K562 (cell line): ENCODE results near the gene RBMS1. TPM values are rescaled to one million over a fixed set of nuclear protein-coding genes. Genes with fewer than 3 reads are reported as not detected.

Source experiments
- ATAC-seq: fragments of 200-7000 bp; cut with Tn5 transposase; 3 replicates; pipeline ENCODE4 v1.9.1; 2020; ENCODE audit warnings: moderate library complexity
- BruUV-seq: library from RNA; stranded (reverse); fragments of 400-500 nt; replicated peaks from 2 replicates; lab custom pipeline; 2021; lab: Mats Ljungman, UMichigan
- CTCF ChIA-PET: fragments of 300-600 bp; formaldehyde crosslinking; extraction: SDS; loops from one replicate; lab custom pipeline; 2021; ENCODE audit warnings: low intra/inter-chr PET ratio; lab: Yijun Ruan, JAX
- POLR2A ChIA-PET: fragments of 300-600, 350-650 bp; sonication (Branson Sonifier 250); formaldehyde crosslinking; extraction: SDS; loops from one replicate; lab custom pipeline; 2021; ENCODE audit warnings: antibody characterized with exemption, inconsistent platforms; lab: Yijun Ruan, JAX
- DNase-seq, 4 experiments: peaks; one replicate each; pipeline versions ENCODE4 v3.0.0 to v3.0.0-alpha.2; 2011 to 2018; ENCODE audit warnings: low spot score in 3 of 4, mixed read lengths in 3 of 4; ENCODE audit errors: extremely low read depth in 1 of 4
- FAIRE-seq: peaks from 2 replicates; lab custom pipeline; 2011; peaks lifted over from hg19 to GRCh38; lab: Jason Lieb, UNC
- H2AFZ ChIP-seq: 2 replicates; pipeline ENCODE4 v1.6.0; 2011; ENCODE audit warnings: low read depth, low read length, control low read depth, inconsistent platforms
- H3K27ac ChIP-seq: fragments of 200-600 bp; 3 replicates; pipeline ENCODE4 v1.8.0; 2011; ENCODE audit warnings: low read depth, mild to moderate bottlenecking, control low read depth, inconsistent platforms, low read length, moderate library complexity, mixed read lengths; ENCODE audit errors: extremely low read depth
- H3K27me3 ChIP-seq, 2 experiments: fragments of 300-600 bp in 1 of 2; 2 replicates in 1 of 2; 3 replicates in 1 of 2; pipeline versions ENCODE4 v1.6.0 to v1.8.0; 2011; ENCODE audit warnings: inconsistent platforms in 2 of 2, low read length in 2 of 2, mild to moderate bottlenecking in 1 of 2, mixed read lengths in 1 of 2, moderate library complexity in 1 of 2; ENCODE audit not compliant: control insufficient read depth in 2 of 2, insufficient read depth in 2 of 2
- H3K36me3 ChIP-seq: fragments of 300-600 bp; 3 replicates; pipeline ENCODE4 v1.8.0; 2011; ENCODE audit warnings: mild to moderate bottlenecking, low read length, inconsistent platforms; ENCODE audit not compliant: control insufficient read depth, insufficient read depth
- H3K4me1 ChIP-seq, 2 experiments: fragments of 200-600 bp in 1 of 2; replicated peaks in 1 of 2; 2 replicates in 1 of 2; 3 replicates in 1 of 2; pipeline versions ENCODE4 v1.5.1 to v1.8.0; 2011; ENCODE audit warnings: inconsistent platforms in 2 of 2, low read length in 2 of 2, mild to moderate bottlenecking in 1 of 2, mixed read lengths in 1 of 2, moderate library complexity in 1 of 2; ENCODE audit not compliant: control insufficient read depth in 2 of 2, insufficient read depth in 2 of 2
- H3K4me2 ChIP-seq: 2 replicates; pipeline ENCODE4 v1.6.1; 2011; ENCODE audit warnings: low read length, control low read depth, inconsistent platforms, mixed read lengths; ENCODE audit not compliant: insufficient read depth
- H3K4me3 ChIP-seq: fragments of 200-600 bp; sonication (generic), shearing (Covaris generic); 2 replicates; pipeline ENCODE4 v1.5.1; 2016; ENCODE audit warnings: control low read depth, inconsistent platforms
- H3K79me2 ChIP-seq: fragments of 200-600 bp; 3 replicates; pipeline ENCODE4 v1.8.0; 2011; ENCODE audit warnings: low read length, inconsistent platforms; ENCODE audit not compliant: control insufficient read depth, insufficient read depth
- H3K9ac ChIP-seq, 2 experiments: 2 replicates each; pipeline versions ENCODE4 v1.6.0 to v1.6.1; 2011; ENCODE audit warnings: low read depth in 2 of 2, low read length in 2 of 2, control low read depth in 1 of 2, inconsistent platforms in 1 of 2, mild to moderate bottlenecking in 1 of 2, mixed read lengths in 1 of 2; ENCODE audit not compliant: insufficient read depth in 1 of 2
- H3K9me1 ChIP-seq: one replicate; pipeline ENCODE4 v1.6.0; 2011; ENCODE audit warnings: inconsistent platforms, mild to moderate bottlenecking, low read length, moderate library complexity; ENCODE audit not compliant: control insufficient read depth, insufficient read depth
- H3K9me3 ChIP-seq: replicated peaks from 2 replicates; pipeline ENCODE4 v1.5.1; 2011; ENCODE audit warnings: low read depth, low read length, inconsistent platforms; ENCODE audit not compliant: control insufficient read depth, insufficient read depth
- H4K20me1 ChIP-seq: replicated peaks from 2 replicates; pipeline ENCODE4 v1.6.1; 2011; ENCODE audit warnings: low read length, inconsistent platforms, mixed read lengths; ENCODE audit not compliant: control insufficient read depth, insufficient read depth
- FIP1L1 ChIP-seq: fragments of 200-400 bp; formaldehyde crosslinking; IDR thresholded peaks from 2 replicates; pipeline ENCODE4 v1.6.1; 2018; ENCODE audit warnings: mild to moderate bottlenecking, low read depth, low read length; ENCODE audit not compliant: poor library complexity, severe bottlenecking
- IRF2 ChIP-seq: sonication (generic); formaldehyde crosslinking; IDR thresholded peaks from 2 replicates; pipeline ENCODE4 v1.8.1; 2022; ENCODE audit warnings: mild to moderate bottlenecking, missing genetic modification reagents
- KLF10 ChIP-seq: fragments of 250-450 bp; sonication (Bioruptor Pico); IDR thresholded peaks from 2 replicates; pipeline ENCODE4 v1.6.1; 2021; ENCODE audit warnings: matching md5 sums
- MAFG ChIP-seq: fragments of 450-650 bp; conservative IDR thresholded peaks from 2 replicates; pipeline ENCODE4 v1.6.1; 2016; ENCODE audit warnings: missing genetic modification characterization, missing compliant biosample characterization
- MEIS2 ChIP-seq: fragments of 450-650 bp; IDR thresholded peaks from 2 replicates; pipeline ENCODE4 v1.6.1; 2014; ENCODE audit warnings: mild to moderate bottlenecking; ENCODE audit not compliant: partially characterized antibody
- NFIC ChIP-seq: fragments of 450-650 bp; IDR thresholded peaks from 2 replicates; pipeline ENCODE4 v1.6.1; 2017; ENCODE audit warnings: mild to moderate bottlenecking, inconsistent platforms
- TCFL5 ChIP-seq: fragments of 250-450 bp; sonication (Bioruptor Pico); conservative IDR thresholded peaks from 2 replicates; pipeline ENCODE4 v1.6.1; 2021; ENCODE audit warnings: mild to moderate bottlenecking, moderate library complexity, matching md5 sums
- VEZF1 ChIP-seq: fragments of 200-800 bp; sonication (Bioruptor generic); IDR thresholded peaks from 2 replicates; pipeline ENCODE4 v1.6.1; 2017; ENCODE audit warnings: missing genetic modification characterization, missing compliant biosample characterization
- ZFPM2 ChIP-seq: fragments of 250-450 bp; sonication (Bioruptor Pico); IDR thresholded peaks from 2 replicates; pipeline ENCODE4 v1.5.1; 2022; ENCODE audit warnings: mild to moderate bottlenecking
- ZNF668 ChIP-seq: fragments of 250-450 bp; sonication (Bioruptor Pico); IDR thresholded peaks from 2 replicates; pipeline ENCODE4 v1.8.0; 2022; ENCODE audit warnings: mild to moderate bottlenecking, inconsistent platforms
- ZNF707 ChIP-seq: fragments of 250-450 bp; sonication (Bioruptor Pico); conservative IDR thresholded peaks from 2 replicates; pipeline ENCODE4 v1.8.0; 2022; ENCODE audit warnings: inconsistent platforms, mild to moderate bottlenecking, moderate library complexity
- ZNF780A ChIP-seq: fragments of 250-450 bp; sonication (Bioruptor Pico); IDR thresholded peaks from 2 replicates; pipeline ENCODE4 v1.5.0; 2021; ENCODE audit warnings: mild to moderate bottlenecking
- WGBS: fragments of 100-300 bp; shearing (Covaris generic); methylation state at CpG from one replicate; pipeline ENCODE4 v1.1.6; 2016; ENCODE audit warnings: low coverage, mixed read lengths; ENCODE audit not compliant: insufficient coverage; ENCODE audit errors: missing lambda C conversion rate; 5-methylcytosine and 5-hydroxymethylcytosine counted together
- in situ Hi-C: fragments of 300-500 bp; cut with MboI; formaldehyde crosslinking; loops from 4 replicates; pipeline ENCODE4 v1.15.0; 2018; ENCODE audit warnings: inconsistent platforms, mixed read lengths
- intact Hi-C: fragments of 100-400 bp; cut with micrococcal nuclease; formaldehyde crosslinking; loops from 2 replicates; pipeline ENCODE4 v1.14.2; 2022
- polyA plus RNA-seq, 8 experiments: library from polyadenylated mRNA; depleted of rRNA in 4 of 8; stranded (reverse) in 5 of 8; unstranded in 3 of 8; fragments of >200 nt; fragmentation: Nextera tagmentation in 2 of 8; fragmentation: Illumina TruSeq in 1 of 8; extraction: Ambion mirVana in 2 of 8; extraction: Trizol in 1 of 8; gene quantifications; 2 replicates each; pipeline versions ENCODE4 v1.2.1 to v1.2.3, GENCODE V29; 2011 to 2014; ENCODE audit warnings: inconsistent platforms in 1 of 8, missing spikeins in 1 of 8
- total RNA-seq, 7 experiments: library from RNA; depleted of rRNA in 6 of 7; stranded (reverse); fragments of >200 nt in 6 of 7; fragmentation: Illumina TruSeq in 2 of 7; extraction: Trizol in 2 of 7; gene quantifications; 2 replicates each; pipeline versions ENCODE4 v1.2.1 to v1.2.3, GENCODE V29; 2011 to 2021; ENCODE audit warnings: low replicate concordance in 1 of 7
- TF ChIP-seq, protein P1 (sequence below): fragments of 450-650 bp; IDR thresholded peaks from 2 replicates; pipeline ENCODE4 v1.6.1; 2017; ENCODE audit warnings: antibody characterized with exemption
- TF ChIP-seq, protein P2 (sequence below): sonication (generic); formaldehyde crosslinking; IDR thresholded peaks from 2 replicates; pipeline ENCODE4 v1.8.0; 2022; ENCODE audit warnings: mild to moderate bottlenecking, missing genetic modification reagents

The RBMS1 gene
- total and polyA plus RNA-seq, 9 of the 15 experiments (the other 6 are each of a cell fraction or from before 2014, with no cell fraction given) = 0.04 to 0.31 (median 0.09) TPM; not detected in 6

DNA sequence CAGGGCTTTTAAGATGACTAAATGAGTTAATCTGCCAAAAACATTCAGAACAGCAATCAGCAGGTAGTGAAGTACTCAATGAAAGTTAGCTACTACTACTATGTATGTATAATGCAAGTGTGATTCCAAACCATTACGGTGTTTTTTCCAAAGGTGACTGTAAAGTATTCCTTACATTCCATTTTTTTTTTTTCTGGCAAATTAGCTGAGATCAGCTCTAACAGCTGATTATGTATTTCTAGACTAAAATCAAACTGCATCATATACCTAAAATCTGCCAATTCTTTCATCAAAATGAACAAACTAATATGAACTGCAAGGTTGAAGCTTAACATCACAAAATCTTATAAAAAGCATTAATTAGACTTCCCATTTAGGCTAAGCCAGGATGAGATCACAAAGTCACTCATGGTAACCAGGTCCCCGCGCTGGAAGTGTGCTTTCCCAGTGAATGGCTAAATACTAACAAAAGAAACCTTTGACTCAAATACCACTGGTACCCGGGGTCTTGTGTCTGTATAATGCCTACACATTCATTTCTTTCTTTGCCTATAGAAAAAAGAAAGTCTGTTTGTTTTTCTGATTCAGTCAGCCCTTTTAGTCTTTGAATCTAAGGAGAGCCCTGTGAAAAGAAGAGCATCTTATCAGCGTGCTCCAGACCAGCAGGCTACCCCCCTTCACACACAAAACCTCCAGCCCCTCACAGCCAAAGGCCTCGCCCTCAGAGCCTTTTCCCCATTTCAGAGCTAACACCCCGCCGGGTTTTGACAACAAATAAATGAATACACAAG lies 88.3 kb downstream of the RBMS1 start:
- H3K4me1 ChIP-seq = peaks cover 0 to 10% of the 10 kb centered on the region in 2 experiments; a peak in 2 of 5 replicates
- no peak for DNase-seq
- no TSS peak for BruUV-seq
- no peak overlapping the region for H3K27ac ChIP-seq
- TF ChIP-seq IRF2 = no peak
- TF ChIP-seq ZNF780A = no peak
- no peak for TF ChIP-seq KLF10
- no peak for TF ChIP-seq VEZF1 (CRISPR knock-in tag)
- no peak for TF ChIP-seq ZNF668 (CRISPR knock-in tag)
- TF ChIP-seq, protein P1, sequence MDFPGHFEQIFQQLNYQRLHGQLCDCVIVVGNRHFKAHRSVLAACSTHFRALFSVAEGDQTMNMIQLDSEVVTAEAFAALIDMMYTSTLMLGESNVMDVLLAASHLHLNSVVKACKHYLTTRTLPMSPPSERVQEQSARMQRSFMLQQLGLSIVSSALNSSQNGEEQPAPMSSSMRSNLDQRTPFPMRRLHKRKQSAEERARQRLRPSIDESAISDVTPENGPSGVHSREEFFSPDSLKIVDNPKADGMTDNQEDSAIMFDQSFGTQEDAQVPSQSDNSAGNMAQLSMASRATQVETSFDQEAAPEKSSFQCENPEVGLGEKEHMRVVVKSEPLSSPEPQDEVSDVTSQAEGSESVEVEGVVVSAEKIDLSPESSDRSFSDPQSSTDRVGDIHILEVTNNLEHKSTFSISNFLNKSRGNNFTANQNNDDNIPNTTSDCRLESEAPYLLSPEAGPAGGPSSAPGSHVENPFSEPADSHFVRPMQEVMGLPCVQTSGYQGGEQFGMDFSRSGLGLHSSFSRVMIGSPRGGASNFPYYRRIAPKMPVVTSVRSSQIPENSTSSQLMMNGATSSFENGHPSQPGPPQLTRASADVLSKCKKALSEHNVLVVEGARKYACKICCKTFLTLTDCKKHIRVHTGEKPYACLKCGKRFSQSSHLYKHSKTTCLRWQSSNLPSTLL = no peak
- no peak for TF ChIP-seq ZFPM2 (CRISPR knock-in tag)
- TF ChIP-seq ZNF707 (CRISPR knock-in tag) = no peak
- no peak for TF ChIP-seq NFIC
- no peak for TF ChIP-seq TCFL5 (CRISPR knock-in tag)
- TF ChIP-seq MAFG (tag) = no peak
- TF ChIP-seq, protein P2, sequence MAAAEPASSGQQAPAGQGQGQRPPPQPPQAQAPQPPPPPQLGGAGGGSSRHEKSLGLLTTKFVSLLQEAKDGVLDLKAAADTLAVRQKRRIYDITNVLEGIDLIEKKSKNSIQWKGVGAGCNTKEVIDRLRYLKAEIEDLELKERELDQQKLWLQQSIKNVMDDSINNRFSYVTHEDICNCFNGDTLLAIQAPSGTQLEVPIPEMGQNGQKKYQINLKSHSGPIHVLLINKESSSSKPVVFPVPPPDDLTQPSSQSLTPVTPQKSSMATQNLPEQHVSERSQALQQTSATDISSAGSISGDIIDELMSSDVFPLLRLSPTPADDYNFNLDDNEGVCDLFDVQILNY (CRISPR knock-in tag) = no peak
- TF ChIP-seq FIP1L1 = no peak
- TF ChIP-seq MEIS2 = no peak
- no peak overlapping the region for H3K9ac ChIP-seq
- no peaks in the 10 kb centered on the region for H3K9me1 ChIP-seq
- 0% methylated on average over 8 of the region's 8 CpGs for WGBS
- no peaks in the 10 kb centered on the region for H4K20me1 ChIP-seq
- H3K79me2 ChIP-seq = no peaks in the 10 kb centered on the region
- POLR2A ChIA-PET = no interaction called here
- no peak for ATAC-seq
- intact Hi-C loops (no loop called here), in situ Hi-C loops (no loop called here)
- no peak overlapping the region for H2AFZ ChIP-seq
- CTCF ChIA-PET = no interaction called here
- no peak for FAIRE-seq
- no peak overlapping the region for H3K4me3 ChIP-seq
- H3K27me3 ChIP-seq = peaks cover 10 to 15% of the 10 kb centered on the region in 2 experiments; a peak in 3 of 5 replicates
- H3K9me3 ChIP-seq = no peaks in the 10 kb centered on the region
- H3K4me2 ChIP-seq = no peak overlapping the region
- no peaks in the 10 kb centered on the region for H3K36me3 ChIP-seq
